ENCODE results near the gene RNF112.
A peak's percentile ranks its signal among the peaks of the same experiment; 100 is the strongest.

The RNF112 gene, protein sequence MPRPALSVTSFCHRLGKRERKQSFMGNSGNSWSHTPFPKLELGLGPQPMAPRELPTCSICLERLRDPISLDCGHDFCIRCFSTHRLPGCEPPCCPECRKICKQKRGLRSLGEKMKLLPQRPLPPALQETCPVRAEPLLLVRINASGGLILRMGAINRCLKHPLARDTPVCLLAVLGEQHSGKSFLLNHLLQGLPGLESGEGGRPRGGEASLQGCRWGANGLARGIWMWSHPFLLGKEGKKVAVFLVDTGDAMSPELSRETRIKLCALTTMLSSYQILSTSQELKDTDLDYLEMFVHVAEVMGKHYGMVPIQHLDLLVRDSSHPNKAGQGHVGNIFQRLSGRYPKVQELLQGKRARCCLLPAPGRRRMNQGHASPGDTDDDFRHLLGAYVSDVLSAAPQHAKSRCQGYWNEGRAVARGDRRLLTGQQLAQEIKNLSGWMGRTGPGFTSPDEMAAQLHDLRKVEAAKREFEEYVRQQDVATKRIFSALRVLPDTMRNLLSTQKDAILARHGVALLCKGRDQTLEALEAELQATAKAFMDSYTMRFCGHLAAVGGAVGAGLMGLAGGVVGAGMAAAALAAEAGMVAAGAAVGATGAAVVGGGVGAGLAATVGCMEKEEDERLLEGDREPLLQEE

DNA sequence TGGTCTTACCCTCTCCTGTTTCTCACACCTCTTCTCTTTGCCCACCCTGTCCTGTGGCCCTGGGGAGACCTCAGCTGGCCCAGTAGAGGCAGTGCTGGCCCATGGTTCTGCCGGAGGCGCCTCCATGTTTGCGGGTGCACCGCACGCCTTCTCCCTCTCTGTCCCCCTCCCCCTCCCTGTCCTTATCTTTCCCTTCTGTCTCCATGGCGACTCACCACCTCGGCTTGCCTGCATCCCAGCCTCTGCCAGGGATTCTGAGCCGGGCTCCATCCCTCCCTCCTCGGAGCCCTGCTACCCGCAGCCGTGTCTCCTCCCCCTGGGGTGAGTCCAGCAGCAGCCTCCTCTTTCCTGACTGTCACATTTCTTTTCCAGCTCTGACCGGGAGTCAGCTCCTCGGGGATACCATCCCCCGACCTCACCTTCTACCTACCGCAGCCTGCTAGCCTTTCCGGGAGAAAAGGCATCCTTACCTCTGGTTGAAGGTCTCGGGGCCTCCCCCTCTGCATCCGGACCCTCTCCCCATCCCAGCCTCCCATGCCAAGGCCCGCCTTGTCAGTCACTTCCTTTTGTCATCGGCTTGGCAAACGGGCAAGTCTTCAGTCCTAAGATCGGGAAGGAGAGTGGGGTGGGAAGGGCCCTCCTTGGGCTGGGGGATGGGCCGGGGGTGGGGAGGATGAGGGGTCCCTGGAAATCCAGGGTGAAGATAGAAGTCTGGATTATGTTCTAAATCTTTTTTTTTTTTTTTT is at the start of gene RNF112:
Gene RNF112, plus strand, starts transcription at position 358 of the 746 bp plus-strand sequence. Its CDS starts 177 bp downstream, at position 535.
- no peak for DNase-seq

GRCh38 chr17:19361326-19361725 is 49.7 kb upstream of the RNF112 start:
- DNase-seq, result no peak

DNA sequence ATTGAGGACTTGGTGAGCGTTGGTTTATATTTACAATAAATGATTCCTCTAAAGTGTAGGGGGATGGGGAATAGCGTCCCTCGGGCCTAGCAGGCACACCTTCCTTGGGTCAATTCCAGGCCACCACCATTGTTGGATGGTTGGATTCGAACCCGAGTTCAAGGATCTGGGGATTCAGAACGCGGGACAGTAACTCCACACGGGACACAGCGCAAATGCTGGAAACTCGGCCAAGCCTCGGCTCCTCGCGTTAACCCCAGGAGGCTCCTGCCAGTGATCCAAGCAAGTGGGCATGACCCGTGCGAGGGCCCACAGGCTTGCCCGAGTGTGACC is 49.1 kb upstream of the RNF112 start:
- DNase-seq, result no peak

- DNase-seq, result peak; percentile 95
Measured at GRCh38 chr17:19362277-19363113, 48.5 kb upstream of the RNF112 start, which contains the start of gene B9D1. TSS of gene B9D1 (minus strand) at chr17:19362723. CDS start at chr17:19362569, 154 bp downstream.

DNA sequence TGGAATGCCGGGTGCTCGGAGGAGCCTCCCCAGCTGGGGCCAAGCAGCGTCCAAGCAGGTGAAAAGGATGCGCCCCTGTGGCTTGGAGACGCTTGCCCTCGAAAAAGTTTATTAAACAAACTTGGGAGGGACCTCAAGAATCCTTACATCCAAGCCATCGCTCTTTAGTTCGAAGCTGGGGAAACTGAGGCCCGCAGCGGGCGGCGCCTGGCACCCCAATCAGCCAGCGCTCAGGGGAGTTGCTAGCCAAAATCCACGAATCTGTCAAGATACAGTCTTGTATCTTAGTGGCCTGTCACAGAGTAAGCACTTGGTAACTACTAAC is 48.0 kb upstream of the RNF112 start:
- no peak for DNase-seq

DNA sequence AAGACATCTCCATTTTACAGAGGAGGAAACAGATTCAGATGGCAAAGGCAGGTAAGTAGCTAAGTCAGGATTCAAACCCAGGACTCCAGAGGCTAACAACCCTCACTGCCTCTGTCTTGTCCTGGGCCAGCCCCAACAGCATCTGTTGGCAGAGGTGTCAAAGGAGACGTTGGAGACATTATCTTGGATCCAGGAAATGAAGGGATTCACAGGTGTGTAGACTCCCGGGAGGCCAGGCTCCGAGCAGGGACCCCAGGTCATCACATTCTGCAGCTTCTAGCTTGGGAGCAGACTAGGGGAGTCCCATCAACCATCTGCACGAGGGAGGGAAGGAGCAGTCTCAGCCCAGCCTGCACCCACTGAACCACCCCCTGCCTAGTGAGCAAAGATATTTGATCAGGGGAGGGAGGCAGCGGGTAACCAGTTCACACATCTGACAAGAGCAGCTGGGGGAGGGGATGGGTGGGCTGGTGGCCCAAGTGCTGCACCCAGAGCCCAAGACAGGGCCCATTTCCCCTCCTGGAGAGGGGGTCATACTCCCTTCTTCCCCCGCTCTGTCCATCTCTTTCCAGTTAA is 47.5 kb upstream of the RNF112 start:
- no peak for DNase-seq

GRCh38 chr17:19364699-19365498 is 46.1 kb upstream of the RNF112 start:
- DNase-seq, result no peak

GRCh38 chr17:19365499-19365817 is 45.6 kb upstream of the RNF112 start:
- no peak for DNase-seq

- DNase-seq, result no peak
Measured at GRCh38 chr17:19365833-19366636, 45.0 kb upstream of the RNF112 start.

GRCh38 chr17:19366637-19366972 is 44.4 kb upstream of the RNF112 start:
- no peak for DNase-seq

GRCh38 chr17:19368229-19368628 is 42.8 kb upstream of the RNF112 start:
- no peak for DNase-seq

DNA sequence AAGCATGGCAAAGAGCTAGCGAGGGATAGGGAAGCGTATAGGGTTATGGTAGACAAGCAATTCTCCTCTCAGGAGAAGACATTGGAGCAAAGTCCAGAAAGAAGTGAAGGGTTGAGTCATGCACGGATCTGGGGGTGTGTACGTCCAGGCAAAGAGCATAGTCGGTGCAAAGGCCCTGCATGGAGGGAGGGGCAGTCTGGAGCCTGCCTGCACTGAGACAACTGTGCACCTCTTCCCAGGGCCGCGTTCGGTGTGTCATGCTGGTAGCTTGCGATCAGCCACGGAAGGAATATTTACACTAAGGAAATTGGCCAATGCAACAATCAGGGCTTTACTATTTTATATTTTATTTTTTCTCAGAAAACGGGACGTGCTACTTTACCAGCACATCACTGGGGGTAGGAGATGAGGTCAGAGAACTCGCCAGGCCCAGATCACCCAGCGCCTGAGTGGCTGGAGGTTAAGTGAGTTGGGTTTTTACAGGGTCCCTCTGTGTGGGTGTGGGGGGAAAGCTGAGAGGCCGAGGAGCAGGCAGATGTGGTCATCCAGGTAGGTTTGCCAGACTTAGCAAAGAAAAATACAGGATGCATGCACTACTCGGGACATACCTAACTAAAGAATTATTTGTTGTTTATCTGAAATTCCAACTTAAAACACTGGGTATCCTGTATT is 41.8 kb upstream of the RNF112 start:
- no peak for DNase-seq

DNA sequence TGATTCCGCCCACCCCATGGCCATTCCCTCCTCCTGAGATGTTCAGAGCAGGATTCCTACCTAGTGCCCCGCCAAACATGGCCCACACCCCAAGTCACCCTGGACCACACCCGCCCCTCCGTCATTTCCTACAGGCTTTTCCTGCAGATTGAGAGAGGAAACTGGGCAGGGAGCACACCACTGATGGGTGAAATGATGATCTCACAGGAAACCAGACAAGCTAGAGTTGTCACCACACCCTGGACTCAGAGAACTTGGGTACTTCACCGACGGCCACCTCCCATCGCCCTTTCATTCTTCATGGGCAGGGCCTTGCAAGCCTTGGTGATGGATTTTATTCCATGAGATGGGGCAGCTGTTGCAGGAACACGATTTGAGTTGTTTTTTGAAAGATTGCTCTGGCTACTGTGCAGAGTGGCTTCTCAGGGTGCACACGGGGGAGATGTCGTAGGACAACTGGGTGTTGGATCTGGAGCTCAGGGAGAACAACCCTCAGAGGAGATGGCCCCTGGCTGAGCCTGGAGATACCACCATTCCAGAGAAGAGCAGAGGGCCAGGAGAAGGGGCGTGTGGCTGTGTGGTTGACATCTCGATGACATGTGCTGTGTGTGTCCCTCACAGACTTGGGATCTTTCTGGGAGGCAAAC is 41.1 kb upstream of the RNF112 start:
- no peak for DNase-seq

DNA sequence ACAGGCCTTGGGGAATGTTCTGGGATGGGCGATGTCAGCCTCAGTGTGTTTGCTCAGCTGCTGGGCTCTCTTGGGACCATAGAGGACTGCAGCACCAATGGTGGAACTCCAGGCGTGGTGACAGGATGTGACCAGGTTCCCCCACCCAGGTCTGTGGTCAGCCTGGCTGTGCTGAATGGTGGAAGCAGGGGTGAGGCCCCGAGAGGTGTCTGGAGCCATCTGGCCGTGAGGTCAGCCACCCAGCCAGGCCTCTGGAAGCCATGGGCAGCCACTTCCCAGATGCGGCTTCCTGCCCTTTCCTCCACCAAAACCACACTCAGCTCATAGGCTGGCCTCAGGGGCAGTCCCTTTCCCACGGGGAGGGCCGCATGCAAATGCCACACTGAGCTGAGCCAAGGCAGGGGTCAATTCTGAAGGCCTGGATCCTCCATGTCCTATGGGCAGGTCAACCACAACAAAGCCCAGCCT is 40.5 kb upstream of the RNF112 start:
- peak; percentile 32 for DNase-seq

DNA sequence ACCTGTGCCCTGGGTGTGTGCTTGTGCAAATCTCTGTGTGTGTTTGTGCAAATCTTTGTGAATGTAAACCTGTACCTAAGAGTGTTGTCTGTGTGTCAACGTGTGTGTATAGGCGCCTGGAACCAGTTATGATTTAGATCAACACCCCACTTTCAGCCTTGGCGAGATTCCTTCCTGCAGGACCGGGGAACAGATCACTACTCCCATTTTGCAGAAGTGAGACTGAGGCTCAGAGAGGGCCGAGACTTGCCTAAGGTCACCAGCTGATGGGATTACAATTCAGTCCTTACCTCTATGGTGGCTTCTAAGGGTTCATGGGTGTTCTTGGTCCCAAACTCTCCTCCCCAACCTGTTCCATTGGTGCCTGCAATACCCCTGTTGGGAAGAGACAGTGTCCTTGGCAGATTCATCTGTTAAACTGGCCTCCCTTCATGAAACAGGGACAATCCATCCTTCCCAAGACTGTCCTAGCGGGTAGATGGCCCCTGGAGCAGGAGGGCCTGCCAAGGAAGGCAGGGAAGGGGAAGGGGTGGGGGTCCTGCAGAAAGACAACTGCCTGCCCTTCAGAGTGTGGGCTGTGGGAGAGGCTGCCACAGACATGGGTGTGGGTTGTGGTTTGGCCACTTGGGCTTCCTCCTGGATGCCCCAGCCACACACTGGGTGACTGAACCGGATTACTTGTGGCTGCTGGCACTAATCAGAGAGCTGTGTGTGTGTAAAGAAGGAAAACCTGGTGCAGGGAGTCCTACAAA is 39.6 kb upstream of the RNF112 start:
- DNase-seq, result no peak

DNA sequence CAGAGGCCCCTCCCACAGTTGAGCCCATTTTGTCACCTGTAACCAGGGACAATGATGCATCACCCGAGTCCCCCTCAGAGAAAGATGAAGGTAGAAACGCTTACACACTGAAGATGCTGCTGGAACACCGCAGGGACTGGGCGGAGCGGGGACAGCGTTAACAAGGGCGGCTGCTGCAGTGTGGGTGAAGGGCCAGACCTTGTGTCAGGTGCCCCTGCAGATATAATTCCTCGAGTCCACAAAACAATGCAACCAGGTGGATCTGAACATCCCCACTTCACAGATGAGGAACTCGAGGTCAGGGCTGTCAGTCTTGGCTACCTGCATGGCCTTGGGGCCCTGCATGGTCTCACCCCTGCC is 39.0 kb upstream of the RNF112 start:
- DNase-seq, result no peak

DNA sequence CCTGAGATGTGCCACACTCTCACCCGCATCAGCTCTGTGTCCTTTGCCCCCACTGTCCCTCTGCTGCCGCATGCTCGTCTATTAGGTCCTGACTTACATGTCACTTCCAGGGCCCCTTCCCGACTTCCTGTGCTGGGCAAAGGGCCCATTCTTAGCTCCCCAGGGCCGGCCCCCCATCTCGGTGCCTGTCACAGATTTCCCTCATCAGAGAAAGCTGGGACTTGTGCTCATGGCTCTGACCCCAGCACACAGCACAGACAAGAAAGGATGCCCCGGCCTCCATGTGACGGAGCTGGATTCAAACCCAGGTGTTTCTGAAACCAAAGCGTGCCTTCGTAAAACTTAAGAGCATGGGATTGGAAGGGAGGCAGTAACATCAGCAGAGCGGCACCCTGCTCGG is 38.6 kb upstream of the RNF112 start:
- DNase-seq, result no peak

DNA sequence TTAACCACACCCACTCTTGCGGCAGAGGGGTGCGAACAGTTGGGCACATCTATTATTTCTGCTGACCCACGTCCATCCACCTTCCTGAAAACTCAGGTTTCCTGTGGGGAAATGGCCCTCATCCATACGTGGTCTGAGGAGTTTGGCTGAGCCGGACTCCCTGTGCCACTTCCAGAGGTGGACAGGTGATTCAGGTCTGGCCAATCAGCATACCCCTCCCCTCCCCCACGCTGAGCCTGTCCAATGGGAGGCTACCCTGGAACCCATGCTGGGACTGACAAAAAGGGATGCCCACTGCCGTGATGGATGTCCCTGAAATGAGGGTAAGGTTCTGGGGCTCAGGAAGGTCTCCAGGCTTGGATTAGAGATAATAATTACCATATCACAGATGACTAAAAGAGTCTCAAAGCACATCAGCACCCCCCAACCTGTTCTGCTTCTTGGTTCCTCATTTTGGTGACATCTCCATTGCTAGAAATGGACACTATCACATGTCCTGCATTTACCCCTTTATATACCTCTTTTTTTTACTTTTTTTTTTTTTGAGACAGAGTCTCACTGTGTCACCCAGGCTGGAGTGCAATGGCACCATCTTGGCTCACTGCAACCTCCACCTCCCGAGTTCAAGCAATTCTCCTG is 38.0 kb upstream of the RNF112 start:
- DNase-seq, result no peak

- DNase-seq, result no peak
Measured at GRCh38 chr17:19374136-19374535, 36.9 kb upstream of the RNF112 start.
